Thyroid gland (tissue), 4 donors: ENCODE results near the gene CFAP97. TPM values are rescaled to one million over a fixed set of nuclear protein-coding genes. Genes with fewer than 3 reads are reported as not detected.

Experiments used
- DNase-seq, 2 donors: peaks; one replicate each; pipeline ENCODE4 v3.0.0-alpha.2; 2019
- H3K27ac ChIP-seq, 3 donors: fragments of 200-600 bp; sonication (generic); 1 replicate in 2 of 3; 2 replicates in 1 of 3; pipeline ENCODE4 v1.5.1; 2016 to 2019; ENCODE audit warnings: mild to moderate bottlenecking in 1 of 3, moderate library complexity in 1 of 3
- H3K27me3 ChIP-seq: fragments of 200-600 bp; sonication (generic); one replicate; pipeline ENCODE4 v1.5.1; 2019
- H3K36me3 ChIP-seq, 2 donors: fragments of 200-600 bp; sonication (generic); one replicate each; pipeline ENCODE4 v1.5.1; 2016 to 2019
- H3K4me1 ChIP-seq, 2 donors: fragments of 200-600 bp; sonication (generic); one replicate each; pipeline ENCODE4 v1.5.1; 2017 to 2019
- H3K4me3 ChIP-seq, 3 donors: fragments of 200-600 bp; sonication (generic); replicated peaks in 1 of 3; 1 replicate in 2 of 3; 2 replicates in 1 of 3; pipeline ENCODE4 v1.5.1; 2016; ENCODE audit warnings: mild to moderate bottlenecking in 1 of 3
- H3K9me3 ChIP-seq: fragments of 200-600 bp; sonication (generic); one replicate; pipeline ENCODE4 v1.5.1; 2017
- CTCF ChIP-seq, 6 experiments: fragments of 200-600 bp in 3 of 6; fragments of 450-650 bp in 3 of 6; sonication (generic) in 3 of 6; IDR thresholded peaks; one replicate each; pipeline ENCODE4 v1.5.1; 2016 to 2019; ENCODE audit warnings: antibody characterized with exemption in 6 of 6, mild to moderate bottlenecking in 2 of 6, inconsistent platforms in 1 of 6, moderate library complexity in 1 of 6
- POLR2A ChIP-seq, 2 donors: fragments of 450-650 bp; IDR thresholded peaks; one replicate each; pipeline ENCODE4 v1.6.1; 2017; ENCODE audit warnings: antibody characterized with exemption in 2 of 2, mild to moderate bottlenecking in 2 of 2, moderate library complexity in 1 of 2
- WGBS, 2 donors: methylation state at CpG; one replicate each; pipeline ENCODE4 v1.1.5; 2017; 5-methylcytosine and 5-hydroxymethylcytosine counted together
- intact Hi-C: fragments of 100-400 bp; cut with DNase I; formaldehyde crosslinking; loops from one replicate; pipeline ENCODE4 v1.15.1; 2023
- total RNA-seq, 4 donors: library from RNA; depleted of rRNA; stranded (reverse); fragments of >200 nt; gene quantifications; one replicate each; pipeline ENCODE4 v1.2.3, GENCODE V29; 2016

The CFAP97 gene
- total RNA-seq, 4 donors from 2014 or later = 44.5 to 63.3 (median 59.1) TPM

GRCh38 chr4:185128272-185129119 is 75.3 kb downstream of the CFAP97 start:
- Histone ChIP-seq H3K4me1 (peaks cover 8 to 12% of the 10 kb centered on the region in 2 donors), H3K27ac (peak overlapping the region; percentile 28 to 69 (median 41)), H3K27me3 (no peaks in the 10 kb centered on the region), H3K9me3 (no peaks in the 10 kb centered on the region), H3K4me3 (peak overlapping the region; percentile 48 to 75 (median 57)), H3K36me3 (no peaks in the 10 kb centered on the region)
- TF ChIP-seq POLR2A (IDR thresholded peaks at IDR 0.05) (peak in 1 of 2 donors; percentile 16), CTCF (IDR thresholded peaks at IDR 0.05) (peak in 3 of 6 experiments; percentile 11 to 28 (median 20))
- WGBS, 2 donors = 4 to 5% methylated on average over 32 to 34 of the region's 74 CpGs
- peak; percentile 49 to 56 for DNase-seq
- intact Hi-C loops = no loop called here

GRCh38 chr4:185127021-185127925 is 76.5 kb downstream of the CFAP97 start:
- DNase-seq = peak; percentile 44 to 47
- TF ChIP-seq CTCF (IDR thresholded peaks at IDR 0.05) (no peak), POLR2A (IDR thresholded peaks at IDR 0.05) (no peak)

GRCh38 chr4:185124006-185124405 is 79.8 kb downstream of the CFAP97 start:
- H3K36me3 ChIP-seq = no peaks in the 10 kb centered on the region
- TF ChIP-seq POLR2A (IDR thresholded peaks at IDR 0.05) (no peak), CTCF (IDR thresholded peaks at IDR 0.05) (no peak)
- H3K27me3 ChIP-seq = no peaks in the 10 kb centered on the region
- no peak overlapping the region for H3K4me3 ChIP-seq
- DNase-seq = no peak
- intact Hi-C loops = no loop called here
- WGBS, 2 donors = 72 to 90% methylated on average over 3 of the region's 3 CpGs
- no peaks in the 10 kb centered on the region for H3K9me3 ChIP-seq
- H3K4me1 ChIP-seq = peaks cover 15 to 20% of the 10 kb centered on the region in 2 donors
- H3K27ac ChIP-seq = no peak overlapping the region

More at GRCh38 chr4:185127021-185127925, 76.5 kb downstream of the CFAP97 start:
- no peaks in the 10 kb centered on the region for H3K36me3 ChIP-seq
- 13 to 16% methylated on average over 35 to 45 of the region's 64 CpGs for WGBS, 2 donors
- H3K27ac ChIP-seq = no peak overlapping the region
- intact Hi-C loops = no loop called here
- no peaks in the 10 kb centered on the region for H3K9me3 ChIP-seq
- H3K4me3 ChIP-seq = peak overlapping the region; percentile 40 to 75 (median 57)
- H3K4me1 ChIP-seq = peaks cover 8 to 12% of the 10 kb centered on the region in 2 donors
- H3K27me3 ChIP-seq = no peaks in the 10 kb centered on the region

GRCh38 chr4:185122681-185123345 is 81.0 kb downstream of the CFAP97 start:
- Histone ChIP-seq H3K4me3 (no peak overlapping the region), H3K9me3 (no peaks in the 10 kb centered on the region), H3K4me1 (peaks cover 14 to 16% of the 10 kb centered on the region in 2 donors), H3K27me3 (no peaks in the 10 kb centered on the region), H3K27ac (no peak overlapping the region), H3K36me3 (no peaks in the 10 kb centered on the region)
- TF ChIP-seq CTCF (IDR thresholded peaks at IDR 0.05) (no peak), POLR2A (IDR thresholded peaks at IDR 0.05) (no peak)
- WGBS, 2 donors = 83 to 85% methylated on average over 6 of the region's 6 CpGs
- DNase-seq = no peak
- intact Hi-C loops = no loop called here
